SK-N-SH (cell line): ENCODE measurements around the gene PEMT. TPM values are rescaled to one million over a fixed set of nuclear protein-coding genes. Genes with fewer than 3 reads are reported as not detected.

Source experiments
- CTCF ChIA-PET: fragments of 300-600, 350-600 bp; formaldehyde crosslinking; extraction: SDS; loops from one replicate; lab custom pipeline; 2021; lab: Yijun Ruan, JAX
- POLR2A ChIA-PET: fragments of 350-600 bp; sonication (Branson Sonifier 250); formaldehyde crosslinking; extraction: SDS; loops from one replicate; lab custom pipeline; 2020; ENCODE audit warnings: antibody characterized with exemption, inconsistent platforms; lab: Yijun Ruan, JAX
- DNase-seq: peaks from one replicate; pipeline ENCODE4 v3.0.0; 2012
- H2AFZ ChIP-seq: fragments of 200-600 bp; sonication (generic); 2 replicates; pipeline ENCODE4 v1.8.1; 2016; ENCODE audit warnings: antibody characterized with exemption, mild to moderate bottlenecking, low read depth
- H3F3A ChIP-seq: fragments of 200-600 bp; sonication (generic); replicated peaks from 2 replicates; pipeline ENCODE3; 2016; ENCODE audit warnings: antibody characterized with exemption, mild to moderate bottlenecking; ENCODE audit not compliant: insufficient read depth
- H3K27ac ChIP-seq, 2 experiments: fragments of 200-500 bp in 1 of 2; fragments of 200-600 bp in 1 of 2; sonication (Bioruptor generic) in 1 of 2; sonication (generic), shearing (Covaris generic) in 1 of 2; 2 replicates each; pipeline versions ENCODE4 v1.5.1 to v1.6.1; 2014 to 2016; ENCODE audit warnings: low read depth in 2 of 2, inconsistent platforms in 1 of 2, low read length in 1 of 2, mild to moderate bottlenecking in 1 of 2, mixed read lengths in 1 of 2
- H3K27me3 ChIP-seq: fragments of 200-600 bp; sonication (generic), shearing (Covaris generic); 2 replicates; pipeline ENCODE4 v1.6.1; 2016; ENCODE audit warnings: mixed run types; ENCODE audit not compliant: insufficient read depth
- H3K36me3 ChIP-seq, 2 experiments: fragments of 200-500 bp in 1 of 2; fragments of 200-600 bp in 1 of 2; sonication (Bioruptor generic) in 1 of 2; sonication (generic) in 1 of 2; replicated peaks in 1 of 2; 2 replicates each; pipeline versions ENCODE3 to v1.5.1; 2014 to 2016; ENCODE audit warnings: low read length in 1 of 2, mild to moderate bottlenecking in 1 of 2; ENCODE audit not compliant: insufficient read depth in 2 of 2, control insufficient read depth in 1 of 2
- H3K4me1 ChIP-seq, 2 experiments: fragments of 200-500 bp in 1 of 2; fragments of 200-600 bp in 1 of 2; sonication (Bioruptor generic) in 1 of 2; sonication (generic), shearing (Covaris generic) in 1 of 2; 2 replicates each; pipeline versions ENCODE4 v1.5.1 to v1.6.1; 2014 to 2016; ENCODE audit warnings: low read depth in 1 of 2, low read length in 1 of 2, mixed run types in 1 of 2; ENCODE audit not compliant: insufficient read depth in 2 of 2, control insufficient read depth in 1 of 2
- H3K4me2 ChIP-seq: fragments of 200-600 bp; sonication (generic), shearing (Covaris generic); 2 replicates; pipeline ENCODE4 v1.6.1; 2017; ENCODE audit warnings: mixed run types
- H3K4me3 ChIP-seq, 2 experiments: fragments of 200-500 bp in 1 of 2; fragments of 200-600 bp in 1 of 2; sonication (Bioruptor generic) in 1 of 2; sonication (generic), shearing (Covaris generic) in 1 of 2; 2 replicates each; pipeline versions ENCODE4 v1.5.1 to v1.8.1; 2014 to 2016; ENCODE audit warnings: low read depth in 2 of 2, inconsistent platforms in 1 of 2, low read length in 1 of 2, mild to moderate bottlenecking in 1 of 2, mixed read lengths in 1 of 2, moderate library complexity in 1 of 2
- H3K79me2 ChIP-seq: fragments of 200-600 bp; sonication (generic); 2 replicates; pipeline ENCODE4 v1.8.1; 2017; ENCODE audit warnings: mild to moderate bottlenecking; ENCODE audit not compliant: insufficient read depth
- H3K9ac ChIP-seq: fragments of 200-600 bp; sonication (generic); 2 replicates; pipeline ENCODE4 v1.6.1; 2017; ENCODE audit warnings: mixed run types
- H3K9me2 ChIP-seq: fragments of 200-600 bp; sonication (generic); 2 replicates; pipeline ENCODE4 v1.6.1; 2017; ENCODE audit warnings: mixed run types
- H3K9me3 ChIP-seq: fragments of 200-600 bp; sonication (generic); 2 replicates; pipeline ENCODE4 v1.6.1; 2017; ENCODE audit warnings: mixed run types, mild to moderate bottlenecking, moderate library complexity
- H4K20me1 ChIP-seq: fragments of 200-600 bp; sonication (generic); 2 replicates; pipeline ENCODE4 v1.6.1; 2017; ENCODE audit warnings: mild to moderate bottlenecking, mixed run types; ENCODE audit not compliant: insufficient read depth
- CHD2 ChIP-seq: fragments of 150-350 bp; IDR thresholded peaks from 2 replicates; pipeline ENCODE4 v1.6.1; 2018; ENCODE audit warnings: low read length; ENCODE audit not compliant: partially characterized antibody
- ELF1 ChIP-seq: IDR thresholded peaks from 2 replicates; pipeline ENCODE4 v1.4.0; 2012
- EP300 ChIP-seq, 2 experiments: IDR thresholded peaks; 2 replicates each; pipeline versions ENCODE4 v1.4.0 to v1.6.1; 2012; ENCODE audit warnings: borderline replicate concordance in 1 of 2, low read depth in 1 of 2, low read length in 1 of 2
- EZH2phosphoT487 ChIP-seq: fragments of 200-600 bp; sonication (generic); IDR thresholded peaks from 2 replicates; pipeline ENCODE4 v1.6.1; 2017; ENCODE audit warnings: low read depth, mixed run types, mild to moderate bottlenecking, antibody characterized with exemption, moderate library complexity, borderline replicate concordance
- FOXM1 ChIP-seq: IDR thresholded peaks from 2 replicates; pipeline ENCODE4 v1.4.0; 2012; ENCODE audit warnings: low read depth, mild to moderate bottlenecking
- GATA2 ChIP-seq: sonication (generic); formaldehyde crosslinking; IDR thresholded peaks from 2 replicates; pipeline ENCODE4 v1.5.0; 2020; ENCODE audit warnings: mild to moderate bottlenecking, missing genetic modification reagents
- JUND ChIP-seq: IDR thresholded peaks from 2 replicates; pipeline ENCODE4 v1.4.0; 2012
- MXI1 ChIP-seq: IDR thresholded peaks from 2 replicates; pipeline ENCODE4 v1.6.1; 2012; ENCODE audit warnings: mild to moderate bottlenecking, low read depth, low read length, improper control_type of control experiment
- NRF1 ChIP-seq: IDR thresholded peaks from 2 replicates; pipeline ENCODE4 v1.6.1; 2012; ENCODE audit warnings: low read depth, mild to moderate bottlenecking, low read length
- POLR2AphosphoS5 ChIP-seq: IDR thresholded peaks from 2 replicates; pipeline ENCODE4 v1.6.1; 2012; ENCODE audit warnings: low read depth, low read length
- RCOR1 ChIP-seq: fragments of 150-350 bp; IDR thresholded peaks from 2 replicates; pipeline ENCODE4 v1.6.1; 2017; ENCODE audit warnings: antibody characterized with exemption, low read length
- RFX5 ChIP-seq: IDR thresholded peaks from 2 replicates; pipeline ENCODE4 v1.6.1; 2012; ENCODE audit warnings: mild to moderate bottlenecking, improper control_type of control experiment, low read length
- RXRA ChIP-seq: IDR thresholded peaks from 2 replicates; pipeline ENCODE4 v1.4.0; 2012; ENCODE audit warnings: low read depth, mild to moderate bottlenecking, borderline replicate concordance
- SIN3A ChIP-seq: IDR thresholded peaks from 2 replicates; pipeline ENCODE4 v1.6.1; 2012; ENCODE audit warnings: low read depth, mild to moderate bottlenecking, low read length, moderate library complexity, borderline replicate concordance
- TCF12 ChIP-seq: IDR thresholded peaks from 2 replicates; pipeline ENCODE4 v1.4.0; 2012
- TEAD4 ChIP-seq: IDR thresholded peaks from 2 replicates; pipeline ENCODE4 v1.4.0; 2012; ENCODE audit warnings: mild to moderate bottlenecking, borderline replicate concordance; ENCODE audit not compliant: insufficient read depth
- WGBS: methylation state at CpG from one replicate; pipeline ENCODE4 v1.1.6; 2017; ENCODE audit warnings: low lambda C conversion rate; 5-methylcytosine and 5-hydroxymethylcytosine counted together
- polyA plus RNA-seq, 3 experiments: library from polyadenylated mRNA; depleted of rRNA; stranded (reverse); fragments of >200 nt; gene quantifications; 2 replicates each; pipeline ENCODE4 v1.2.3, GENCODE V29; 2012
- TF ChIP-seq, protein P1 (sequence below): IDR thresholded peaks from 2 replicates; pipeline ENCODE4 v1.6.1; 2012; ENCODE audit warnings: mild to moderate bottlenecking, low read depth, low read length, moderate library complexity
- TF ChIP-seq, protein P2 (sequence below): IDR thresholded peaks from 2 replicates; pipeline ENCODE4 v1.4.0; 2012; ENCODE audit warnings: low read depth
- TF ChIP-seq, protein P3 (sequence below): IDR thresholded peaks from 2 replicates; pipeline ENCODE4 v1.4.0; 2012; ENCODE audit warnings: low read depth, borderline replicate concordance
- TF ChIP-seq, protein P4 (sequence below): fragments of 200-600 bp; sonication (generic); IDR thresholded peaks from 2 replicates; pipeline ENCODE4 v1.6.1; 2017; ENCODE audit warnings: antibody characterized with exemption, mild to moderate bottlenecking, moderate library complexity
- TF ChIP-seq, protein P5 (sequence below): fragments of 150-350 bp; IDR thresholded peaks from 2 replicates; pipeline ENCODE4 v1.6.1; 2017; ENCODE audit warnings: antibody characterized with exemption, low read length, low read depth, borderline replicate concordance

The PEMT gene, protein sequence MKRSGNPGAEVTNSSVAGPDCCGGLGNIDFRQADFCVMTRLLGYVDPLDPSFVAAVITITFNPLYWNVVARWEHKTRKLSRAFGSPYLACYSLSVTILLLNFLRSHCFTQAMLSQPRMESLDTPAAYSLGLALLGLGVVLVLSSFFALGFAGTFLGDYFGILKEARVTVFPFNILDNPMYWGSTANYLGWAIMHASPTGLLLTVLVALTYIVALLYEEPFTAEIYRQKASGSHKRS
- 49.8 and 52.8 TPM in 2 replicates for polyA plus RNA-seq (2012; rRNA removed)
- 26.8 and 41.1 TPM in 2 replicates for polyA plus RNA-seq (2012; cell fraction: cytosol; rRNA removed)
- polyA plus RNA-seq (2012; cell fraction: nucleus; rRNA removed) = 19.4 and 22.2 TPM in 2 replicates

DNA sequence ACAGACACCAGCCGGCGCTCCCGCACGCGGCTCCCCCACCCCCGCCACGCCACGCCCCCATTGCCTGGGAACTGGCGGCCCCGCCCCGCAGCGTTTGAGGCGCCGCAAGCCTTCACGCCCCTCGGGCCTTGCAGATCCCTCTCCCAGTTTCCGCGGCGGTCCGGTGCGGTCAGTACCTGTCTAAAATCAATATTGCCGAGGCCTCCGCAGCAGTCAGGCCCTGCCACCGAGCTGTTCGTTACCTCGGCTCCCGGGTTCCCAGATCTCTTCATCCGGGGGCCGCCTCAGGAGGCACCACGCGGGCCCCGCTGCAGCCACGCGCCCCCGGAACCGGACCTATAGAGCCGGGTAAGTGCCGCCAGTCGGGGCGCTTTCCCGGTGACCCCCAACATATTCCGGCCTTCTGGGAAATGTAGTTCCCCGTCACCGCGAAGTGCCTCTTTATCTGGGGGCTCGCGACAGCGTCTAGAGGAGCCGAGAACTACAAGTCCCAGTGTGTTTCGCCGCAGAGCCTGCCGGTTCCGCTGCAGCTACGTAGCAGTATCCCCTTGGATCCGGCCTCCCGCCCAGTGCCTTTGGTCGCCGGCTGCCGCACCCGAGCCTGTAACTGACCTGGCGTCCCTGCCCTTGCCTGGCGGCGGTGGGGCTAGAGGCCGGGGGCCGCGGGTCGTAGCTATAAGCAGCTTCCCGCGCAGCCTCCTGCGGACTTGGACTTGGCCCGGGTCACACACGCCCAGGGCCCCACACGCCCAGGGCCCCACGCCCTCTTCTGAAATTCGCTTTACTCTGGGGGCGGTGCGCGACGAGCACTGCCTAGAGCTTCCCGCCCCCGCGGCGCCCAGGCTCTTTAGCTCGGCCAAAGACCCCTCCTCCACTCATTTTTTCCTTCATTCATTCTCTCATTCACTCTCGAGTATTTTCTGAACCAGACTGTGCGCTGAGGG lies at the start of gene PEMT:
Gene PEMT, minus strand, starts transcription at position 354 of the 944 bp plus-strand sequence. Its CDS starts 82 bp downstream, at position 272.
- WGBS = 1% methylated on average over 49 of the region's 86 CpGs
- Histone ChIP-seq H3K4me1 (peaks cover 4 to 21% of the 10 kb centered on the region in 2 experiments; a peak in 1 of 4 replicates), H3K9me3 (no peaks in the 10 kb centered on the region), H3K79me2 (peaks cover 26% of the 10 kb centered on the region), H2AFZ (peak within 1 kb of the TSS; percentile 93), H4K20me1 (no peaks in the 10 kb centered on the region), H3K27me3 (no peaks in the 10 kb centered on the region), H3K9ac (peak within 1 kb of the TSS; percentile 92), H3K9me2 (no peaks in the 10 kb centered on the region), H3K4me3 (peak within 1 kb of the TSS; percentile 85 to 88), H3K36me3 (peaks cover 0 to 6% of the 10 kb centered on the region in 2 experiments), H3F3A (peaks cover 3% of the 10 kb centered on the region), H3K4me2 (peak within 1 kb of the TSS; percentile 95), H3K27ac (peak within 1 kb of the TSS; percentile 77 to 92)
- CTCF ChIA-PET = interaction anchor here (1.3 to 4.8 kb wide), 7 partner anchors 12 to 236 kb away, joined by 3 to 24 read pairs (median 10); partner anchors contain the start of gene RASD1
- POLR2A ChIA-PET = interaction anchor here (0.9 to 1.2 kb wide), 4 partner anchors 10 to 171 kb away, joined by 3 to 4 read pairs (median 3); no protein-coding TSS in a partner anchor
- peak; percentile 96 for DNase-seq
- TF ChIP-seq SIN3A = peak; percentile 73; the same call in 1 of the 2 replicates
- peak; percentile 89 for TF ChIP-seq POLR2AphosphoS5
- TF ChIP-seq TEAD4 = no peak
- no peak for TF ChIP-seq RXRA
- TF ChIP-seq CHD2 = peak; percentile 81
- TF ChIP-seq MXI1 = peak; percentile 89
- TF ChIP-seq TCF12 = 0 out of 2 replicates have a peak, but pooled peaks have one; percentile 25
- peak; percentile 80 for TF ChIP-seq ELF1
- no peak for TF ChIP-seq JUND
- TF ChIP-seq, protein P1, sequence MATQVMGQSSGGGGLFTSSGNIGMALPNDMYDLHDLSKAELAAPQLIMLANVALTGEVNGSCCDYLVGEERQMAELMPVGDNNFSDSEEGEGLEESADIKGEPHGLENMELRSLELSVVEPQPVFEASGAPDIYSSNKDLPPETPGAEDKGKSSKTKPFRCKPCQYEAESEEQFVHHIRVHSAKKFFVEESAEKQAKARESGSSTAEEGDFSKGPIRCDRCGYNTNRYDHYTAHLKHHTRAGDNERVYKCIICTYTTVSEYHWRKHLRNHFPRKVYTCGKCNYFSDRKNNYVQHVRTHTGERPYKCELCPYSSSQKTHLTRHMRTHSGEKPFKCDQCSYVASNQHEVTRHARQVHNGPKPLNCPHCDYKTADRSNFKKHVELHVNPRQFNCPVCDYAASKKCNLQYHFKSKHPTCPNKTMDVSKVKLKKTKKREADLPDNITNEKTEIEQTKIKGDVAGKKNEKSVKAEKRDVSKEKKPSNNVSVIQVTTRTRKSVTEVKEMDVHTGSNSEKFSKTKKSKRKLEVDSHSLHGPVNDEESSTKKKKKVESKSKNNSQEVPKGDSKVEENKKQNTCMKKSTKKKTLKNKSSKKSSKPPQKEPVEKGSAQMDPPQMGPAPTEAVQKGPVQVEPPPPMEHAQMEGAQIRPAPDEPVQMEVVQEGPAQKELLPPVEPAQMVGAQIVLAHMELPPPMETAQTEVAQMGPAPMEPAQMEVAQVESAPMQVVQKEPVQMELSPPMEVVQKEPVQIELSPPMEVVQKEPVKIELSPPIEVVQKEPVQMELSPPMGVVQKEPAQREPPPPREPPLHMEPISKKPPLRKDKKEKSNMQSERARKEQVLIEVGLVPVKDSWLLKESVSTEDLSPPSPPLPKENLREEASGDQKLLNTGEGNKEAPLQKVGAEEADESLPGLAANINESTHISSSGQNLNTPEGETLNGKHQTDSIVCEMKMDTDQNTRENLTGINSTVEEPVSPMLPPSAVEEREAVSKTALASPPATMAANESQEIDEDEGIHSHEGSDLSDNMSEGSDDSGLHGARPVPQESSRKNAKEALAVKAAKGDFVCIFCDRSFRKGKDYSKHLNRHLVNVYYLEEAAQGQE = no peak; the same call in 1 of the 2 replicates
- TF ChIP-seq RCOR1 = no peak
- TF ChIP-seq, protein P2, sequence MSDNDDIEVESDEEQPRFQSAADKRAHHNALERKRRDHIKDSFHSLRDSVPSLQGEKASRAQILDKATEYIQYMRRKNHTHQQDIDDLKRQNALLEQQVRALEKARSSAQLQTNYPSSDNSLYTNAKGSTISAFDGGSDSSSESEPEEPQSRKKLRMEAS = peak; percentile 94
- no peak for TF ChIP-seq FOXM1
- TF ChIP-seq, protein P3, sequence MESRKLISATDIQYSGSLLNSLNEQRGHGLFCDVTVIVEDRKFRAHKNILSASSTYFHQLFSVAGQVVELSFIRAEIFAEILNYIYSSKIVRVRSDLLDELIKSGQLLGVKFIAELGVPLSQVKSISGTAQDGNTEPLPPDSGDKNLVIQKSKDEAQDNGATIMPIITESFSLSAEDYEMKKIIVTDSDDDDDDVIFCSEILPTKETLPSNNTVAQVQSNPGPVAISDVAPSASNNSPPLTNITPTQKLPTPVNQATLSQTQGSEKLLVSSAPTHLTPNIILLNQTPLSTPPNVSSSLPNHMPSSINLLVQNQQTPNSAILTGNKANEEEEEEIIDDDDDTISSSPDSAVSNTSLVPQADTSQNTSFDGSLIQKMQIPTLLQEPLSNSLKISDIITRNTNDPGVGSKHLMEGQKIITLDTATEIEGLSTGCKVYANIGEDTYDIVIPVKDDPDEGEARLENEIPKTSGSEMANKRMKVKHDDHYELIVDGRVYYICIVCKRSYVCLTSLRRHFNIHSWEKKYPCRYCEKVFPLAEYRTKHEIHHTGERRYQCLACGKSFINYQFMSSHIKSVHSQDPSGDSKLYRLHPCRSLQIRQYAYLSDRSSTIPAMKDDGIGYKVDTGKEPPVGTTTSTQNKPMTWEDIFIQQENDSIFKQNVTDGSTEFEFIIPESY = peak; percentile 59; the same call in 1 of the 2 replicates
- TF ChIP-seq EP300 (IDR thresholded peaks at IDR 0.05; ENCODE audit: borderline replicate concordance in 1 of 2, low read depth in 1 of 2, low read length in 1 of 2) = no peak
- TF ChIP-seq RFX5 = no peak
- no peak for TF ChIP-seq GATA2 (CRISPR knock-in tag)
- no peak for TF ChIP-seq EZH2phosphoT487
- TF ChIP-seq, protein P4, sequence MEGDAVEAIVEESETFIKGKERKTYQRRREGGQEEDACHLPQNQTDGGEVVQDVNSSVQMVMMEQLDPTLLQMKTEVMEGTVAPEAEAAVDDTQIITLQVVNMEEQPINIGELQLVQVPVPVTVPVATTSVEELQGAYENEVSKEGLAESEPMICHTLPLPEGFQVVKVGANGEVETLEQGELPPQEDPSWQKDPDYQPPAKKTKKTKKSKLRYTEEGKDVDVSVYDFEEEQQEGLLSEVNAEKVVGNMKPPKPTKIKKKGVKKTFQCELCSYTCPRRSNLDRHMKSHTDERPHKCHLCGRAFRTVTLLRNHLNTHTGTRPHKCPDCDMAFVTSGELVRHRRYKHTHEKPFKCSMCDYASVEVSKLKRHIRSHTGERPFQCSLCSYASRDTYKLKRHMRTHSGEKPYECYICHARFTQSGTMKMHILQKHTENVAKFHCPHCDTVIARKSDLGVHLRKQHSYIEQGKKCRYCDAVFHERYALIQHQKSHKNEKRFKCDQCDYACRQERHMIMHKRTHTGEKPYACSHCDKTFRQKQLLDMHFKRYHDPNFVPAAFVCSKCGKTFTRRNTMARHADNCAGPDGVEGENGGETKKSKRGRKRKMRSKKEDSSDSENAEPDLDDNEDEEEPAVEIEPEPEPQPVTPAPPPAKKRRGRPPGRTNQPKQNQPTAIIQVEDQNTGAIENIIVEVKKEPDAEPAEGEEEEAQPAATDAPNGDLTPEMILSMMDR = no peak
- TF ChIP-seq, protein P5, sequence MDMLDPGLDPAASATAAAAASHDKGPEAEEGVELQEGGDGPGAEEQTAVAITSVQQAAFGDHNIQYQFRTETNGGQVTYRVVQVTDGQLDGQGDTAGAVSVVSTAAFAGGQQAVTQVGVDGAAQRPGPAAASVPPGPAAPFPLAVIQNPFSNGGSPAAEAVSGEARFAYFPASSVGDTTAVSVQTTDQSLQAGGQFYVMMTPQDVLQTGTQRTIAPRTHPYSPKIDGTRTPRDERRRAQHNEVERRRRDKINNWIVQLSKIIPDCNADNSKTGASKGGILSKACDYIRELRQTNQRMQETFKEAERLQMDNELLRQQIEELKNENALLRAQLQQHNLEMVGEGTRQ = no peak
- no peak for TF ChIP-seq NRF1
